Measurements from ENCODE around the gene DPH7. TPM values are rescaled to one million over a fixed set of nuclear protein-coding genes. Genes with fewer than 3 reads are reported as not detected.

The DPH7 gene
- total RNA-seq, 1 donor from 2014 or later = 34.4 TPM

DNA sequence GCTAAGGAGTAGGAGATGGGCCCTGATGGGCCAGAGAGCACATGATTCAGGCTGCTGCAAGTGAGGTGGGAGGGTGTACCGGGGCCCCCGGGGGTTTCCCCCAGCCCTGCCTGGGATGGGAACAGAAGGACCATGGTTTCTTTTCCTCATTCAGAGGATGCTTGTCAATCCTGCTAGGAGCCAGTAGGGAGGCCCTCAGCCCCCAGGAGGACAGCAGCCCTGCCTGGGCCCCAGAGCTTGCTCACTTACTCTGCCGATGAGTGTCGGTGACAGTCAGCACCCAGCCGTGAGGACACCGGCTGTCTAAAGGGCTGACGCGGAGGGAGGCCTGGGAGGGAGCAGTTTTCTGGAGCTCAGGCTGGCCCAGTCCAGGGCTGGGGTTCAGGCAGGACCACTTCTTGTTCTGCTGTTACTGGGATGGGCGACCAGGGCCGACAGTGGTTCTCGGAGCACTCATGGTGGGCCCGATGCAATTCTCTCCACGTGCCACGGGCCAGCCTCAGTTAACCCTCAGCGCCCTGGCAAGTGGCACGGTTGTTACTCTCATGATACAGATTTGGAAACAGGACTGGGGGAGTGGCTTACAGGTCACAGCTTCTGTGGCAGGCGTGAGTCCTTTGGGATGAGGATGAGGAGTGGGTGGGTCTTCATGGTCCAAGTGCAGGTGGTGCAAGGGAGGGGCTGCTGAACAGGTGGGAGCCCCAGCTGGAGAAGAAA, 28.6 kb upstream of the DPH7 start:
- FAIRE-seq (no peak), DNase-seq (ENCODE audit: low read depth) (no peak)
- Histone ChIP-seq H3K27ac (ENCODE audit: low read depth, low read length) (no peak overlapping the region), H3K4me1 (ENCODE audit: insufficient read depth, low read length) (peaks cover 23% of the 10 kb centered on the region), H3K9ac (ENCODE audit: low read length) (no peak overlapping the region), H3K4me2 (ENCODE audit: low read length) (peak overlapping the region; percentile 90), H2AFZ (ENCODE audit: low read depth, low read length) (no peak overlapping the region), H3K36me3 (ENCODE audit: insufficient read depth, low read length) (no peaks in the 10 kb centered on the region), H3K79me2 (ENCODE audit: insufficient read depth, low read length) (peaks cover 4% of the 10 kb centered on the region), H3K4me3 (ENCODE audit: insufficient read depth, low read depth, low read length) (no peak overlapping the region), H3K9me3 (ENCODE audit: insufficient read depth, low read depth, low read length) (no peaks in the 10 kb centered on the region), H4K20me1 (ENCODE audit: insufficient read depth, low read length) (peaks cover 16% of the 10 kb centered on the region), H3K27me3 (ENCODE audit: insufficient read depth, low read length) (no peaks in the 10 kb centered on the region)
- no peaks in the 10 kb centered on the region for H3K27me3 Mint-ChIP-seq (ENCODE audit: low read depth, unreplicated experiment)
- H3K36me3 Mint-ChIP-seq (ENCODE audit: low read depth, unreplicated experiment) = peaks cover 2% of the 10 kb centered on the region
- H3K9me3 Mint-ChIP-seq (ENCODE audit: unreplicated experiment) = no peaks in the 10 kb centered on the region
- peaks cover 17% of the 10 kb centered on the region for H3K4me1 Mint-ChIP-seq (ENCODE audit: low read depth, unreplicated experiment)
- TF ChIP-seq, protein P1, sequence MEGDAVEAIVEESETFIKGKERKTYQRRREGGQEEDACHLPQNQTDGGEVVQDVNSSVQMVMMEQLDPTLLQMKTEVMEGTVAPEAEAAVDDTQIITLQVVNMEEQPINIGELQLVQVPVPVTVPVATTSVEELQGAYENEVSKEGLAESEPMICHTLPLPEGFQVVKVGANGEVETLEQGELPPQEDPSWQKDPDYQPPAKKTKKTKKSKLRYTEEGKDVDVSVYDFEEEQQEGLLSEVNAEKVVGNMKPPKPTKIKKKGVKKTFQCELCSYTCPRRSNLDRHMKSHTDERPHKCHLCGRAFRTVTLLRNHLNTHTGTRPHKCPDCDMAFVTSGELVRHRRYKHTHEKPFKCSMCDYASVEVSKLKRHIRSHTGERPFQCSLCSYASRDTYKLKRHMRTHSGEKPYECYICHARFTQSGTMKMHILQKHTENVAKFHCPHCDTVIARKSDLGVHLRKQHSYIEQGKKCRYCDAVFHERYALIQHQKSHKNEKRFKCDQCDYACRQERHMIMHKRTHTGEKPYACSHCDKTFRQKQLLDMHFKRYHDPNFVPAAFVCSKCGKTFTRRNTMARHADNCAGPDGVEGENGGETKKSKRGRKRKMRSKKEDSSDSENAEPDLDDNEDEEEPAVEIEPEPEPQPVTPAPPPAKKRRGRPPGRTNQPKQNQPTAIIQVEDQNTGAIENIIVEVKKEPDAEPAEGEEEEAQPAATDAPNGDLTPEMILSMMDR (IDR thresholded peaks at IDR 0.05; ENCODE audit: insufficient read depth, low read depth, low read length) = no peak
- no peak for TF ChIP-seq EZH2 (IDR thresholded peaks at IDR 0.05; ENCODE audit: insufficient read depth, low read length)
- peak overlapping the region; percentile 82 for H3K4me3 Mint-ChIP-seq (ENCODE audit: unreplicated experiment)
- peak overlapping the region; percentile 26 for H3K27ac Mint-ChIP-seq (ENCODE audit: unreplicated experiment)

- no peaks in the 10 kb centered on the region for H3K27me3 Mint-ChIP-seq (ENCODE audit: low read depth, unreplicated experiment)
- H3K9me3 Mint-ChIP-seq (ENCODE audit: unreplicated experiment) = no peaks in the 10 kb centered on the region
- no peaks in the 10 kb centered on the region for H3K27me3 ChIP-seq (ENCODE audit: insufficient read depth, low read length)
- H4K20me1 ChIP-seq (ENCODE audit: insufficient read depth, low read length) = peaks cover 16% of the 10 kb centered on the region
- peaks cover 12% of the 10 kb centered on the region for H3K4me1 Mint-ChIP-seq (ENCODE audit: low read depth, unreplicated experiment)
- H3K4me1 ChIP-seq (ENCODE audit: insufficient read depth, low read length) = peaks cover 18% of the 10 kb centered on the region
- H3K9me3 ChIP-seq (ENCODE audit: insufficient read depth, low read depth, low read length) = no peaks in the 10 kb centered on the region
- H3K79me2 ChIP-seq (ENCODE audit: insufficient read depth, low read length) = peaks cover 4% of the 10 kb centered on the region
- peak overlapping the region; percentile 66 for H3K4me3 ChIP-seq (ENCODE audit: insufficient read depth, low read depth, low read length)
- peak overlapping the region; percentile 74 for H3K9ac ChIP-seq (ENCODE audit: low read length)
- H3K36me3 Mint-ChIP-seq (ENCODE audit: low read depth, unreplicated experiment) = peaks cover 2% of the 10 kb centered on the region
- H2AFZ ChIP-seq (ENCODE audit: low read depth, low read length) = no peak overlapping the region
- H3K4me3 Mint-ChIP-seq (ENCODE audit: unreplicated experiment) = peak overlapping the region; percentile 82
- TF ChIP-seq, protein P1 (IDR thresholded peaks at IDR 0.05; ENCODE audit: insufficient read depth, low read depth, low read length) = no peak
- no peak for TF ChIP-seq EZH2 (IDR thresholded peaks at IDR 0.05; ENCODE audit: insufficient read depth, low read length)
- no peaks in the 10 kb centered on the region for H3K36me3 ChIP-seq (ENCODE audit: insufficient read depth, low read length)
- no peak overlapping the region for H3K27ac ChIP-seq (ENCODE audit: low read depth, low read length)
- DNase-seq (ENCODE audit: low read depth) (no peak), FAIRE-seq (no peak)
- peak overlapping the region; percentile 90 for H3K4me2 ChIP-seq (ENCODE audit: low read length)
- H3K27ac Mint-ChIP-seq (ENCODE audit: unreplicated experiment) = no peak overlapping the region
Observed at GRCh38 chr9:137606734-137607138, 28.0 kb upstream of the DPH7 start.

DNA sequence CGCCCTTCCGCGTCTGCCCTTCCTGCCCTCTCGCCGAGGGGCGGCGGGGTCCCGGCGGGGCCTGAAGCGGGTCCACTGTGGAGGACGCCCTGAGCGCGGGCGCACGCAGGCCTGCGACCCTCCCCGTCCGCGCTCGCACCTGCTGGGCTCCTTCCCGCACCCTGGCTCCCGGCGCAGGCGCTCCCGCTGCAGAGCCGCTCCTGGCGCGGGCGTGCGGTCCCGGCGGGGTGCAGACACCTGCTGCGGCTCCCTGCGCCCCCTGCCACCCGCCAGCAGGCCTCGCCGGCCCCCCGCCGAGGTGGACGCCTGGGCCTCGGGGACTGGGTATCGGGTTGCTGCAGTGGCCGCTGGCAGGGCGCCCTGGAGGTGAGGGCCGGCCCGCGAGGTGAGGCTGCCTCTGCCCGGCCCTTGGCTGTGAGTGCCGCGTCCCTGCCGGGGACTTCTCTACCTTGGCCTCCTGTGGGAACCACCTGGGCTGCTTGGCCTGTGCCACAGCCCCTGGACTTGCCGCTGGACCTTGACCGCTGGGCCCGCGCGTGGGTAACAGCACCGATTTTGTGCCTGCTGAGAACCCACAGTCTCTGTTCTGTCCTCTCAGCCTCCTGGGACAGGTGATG, 27.4 kb upstream of the DPH7 start:
- no peaks in the 10 kb centered on the region for H3K36me3 ChIP-seq (ENCODE audit: insufficient read depth, low read length)
- DNase-seq (ENCODE audit: low read depth) (no peak), FAIRE-seq (no peak)
- Mint-ChIP-seq H3K4me3 (ENCODE audit: unreplicated experiment) (peak overlapping the region; percentile 82), H3K27ac (ENCODE audit: unreplicated experiment) (no peak overlapping the region), H3K4me1 (ENCODE audit: low read depth, unreplicated experiment) (peaks cover 7% of the 10 kb centered on the region), H3K9me3 (ENCODE audit: unreplicated experiment) (no peaks in the 10 kb centered on the region), H3K27me3 (ENCODE audit: low read depth, unreplicated experiment) (no peaks in the 10 kb centered on the region), H3K36me3 (ENCODE audit: low read depth, unreplicated experiment) (peaks cover 2% of the 10 kb centered on the region)
- peaks cover 4% of the 10 kb centered on the region for H3K79me2 ChIP-seq (ENCODE audit: insufficient read depth, low read length)
- H4K20me1 ChIP-seq (ENCODE audit: insufficient read depth, low read length) = peaks cover 16% of the 10 kb centered on the region
- peaks cover 16% of the 10 kb centered on the region for H3K4me1 ChIP-seq (ENCODE audit: insufficient read depth, low read length)
- H3K27me3 ChIP-seq (ENCODE audit: insufficient read depth, low read length) = no peaks in the 10 kb centered on the region
- TF ChIP-seq, protein P1 (IDR thresholded peaks at IDR 0.05; ENCODE audit: insufficient read depth, low read depth, low read length) = no peak
- no peak for TF ChIP-seq EZH2 (IDR thresholded peaks at IDR 0.05; ENCODE audit: insufficient read depth, low read length)
- H3K27ac ChIP-seq (ENCODE audit: low read depth, low read length) = no peak overlapping the region
- H3K9ac ChIP-seq (ENCODE audit: low read length) = peak overlapping the region; percentile 74
- peak overlapping the region; percentile 87 for H2AFZ ChIP-seq (ENCODE audit: low read depth, low read length)
- H3K9me3 ChIP-seq (ENCODE audit: insufficient read depth, low read depth, low read length) = no peaks in the 10 kb centered on the region
- H3K4me2 ChIP-seq (ENCODE audit: low read length) = peak overlapping the region; percentile 90
- H3K4me3 ChIP-seq (ENCODE audit: insufficient read depth, low read depth, low read length) = peak overlapping the region; percentile 66
